Measurements from ENCODE around the gene SPHK1.

GRCh38 chr17:76354317-76354729, 30.1 kb upstream of the SPHK1 start:
- no peak for TF ChIP-seq EP300 (IDR thresholded peaks at IDR 0.05)
- no peak for TF ChIP-seq POLR2A (IDR thresholded peaks at IDR 0.05)
- no peak for TF ChIP-seq CTCF (IDR thresholded peaks at IDR 0.05)
